Measurements from ENCODE around the gene RPN2.

GRCh38 chr20:37277253-37277593 is 98.1 kb downstream of the RPN2 start:
- TF ChIP-seq POLR2A (IDR thresholded peaks at IDR 0.05; ENCODE audit: low read length) (no peak), GATA1 (IDR thresholded peaks at IDR 0.05; ENCODE audit: low read depth, low read length) (no peak)

Data from erythroblast (primary cell).